GM21360 (cell line): ENCODE results near the gene SPON1.
"Not testable (repeated sequence)": the region's sequence is repeated elsewhere in the genome, so short reads cannot be mapped to it uniquely, and the experiment has no call there.

Source experiments
- ATAC-seq: cut with Tn5 transposase; IDR thresholded peaks from one replicate; pipeline ENCODE4 v1.9.1; 2021; ENCODE audit warnings: mild to moderate bottlenecking, moderate library complexity; ENCODE audit not compliant: unreplicated experiment

The SPON1 gene

GRCh38 chr11:14112721-14113120, 150.2 kb downstream of the SPON1 start:
- no peak for ATAC-seq

GRCh38 chr11:14114269-14114668, 151.7 kb downstream of the SPON1 start:
- ATAC-seq = no peak

- no peak for ATAC-seq
Observed at GRCh38 chr11:14114786-14115185, 152.3 kb downstream of the SPON1 start.

- no peak for ATAC-seq
Observed at GRCh38 chr11:14117632-14118031, 155.1 kb downstream of the SPON1 start.

- ATAC-seq = no peak
Observed at GRCh38 chr11:14118072-14118471, 155.5 kb downstream of the SPON1 start.

GRCh38 chr11:14119357-14119756, 156.8 kb downstream of the SPON1 start:
- ATAC-seq = no peak

- ATAC-seq = no peak
Observed at GRCh38 chr11:14124350-14124749, 161.8 kb downstream of the SPON1 start.

- no peak for ATAC-seq
Observed at GRCh38 chr11:14124886-14125285, 162.4 kb downstream of the SPON1 start.

GRCh38 chr11:14125529-14125928, 163.0 kb downstream of the SPON1 start:
- no peak for ATAC-seq

- no peak for ATAC-seq
Observed at GRCh38 chr11:14127679-14128078, 165.2 kb downstream of the SPON1 start.

- ATAC-seq = no peak
Observed at GRCh38 chr11:14132312-14132711, 169.8 kb downstream of the SPON1 start.

- ATAC-seq = no peak
Observed at GRCh38 chr11:14133381-14133780, 170.9 kb downstream of the SPON1 start.

GRCh38 chr11:14136561-14136960, 174.0 kb downstream of the SPON1 start:
- no peak for ATAC-seq

- ATAC-seq = no peak
Observed at GRCh38 chr11:14137284-14137683, 174.8 kb downstream of the SPON1 start.

GRCh38 chr11:14140991-14141390, 178.5 kb downstream of the SPON1 start:
- no peak for ATAC-seq

- ATAC-seq = no peak
Observed at GRCh38 chr11:14141676-14142075, 179.2 kb downstream of the SPON1 start.

- peak; percentile 87 for ATAC-seq
Observed at GRCh38 chr11:14144934-14145333, 182.4 kb downstream of the SPON1 start.

- ATAC-seq = peak; percentile 57
Observed at GRCh38 chr11:14148653-14149273, 186.2 kb downstream of the SPON1 start.

- ATAC-seq = no peak
Observed at GRCh38 chr11:14149683-14150082, 187.2 kb downstream of the SPON1 start.

- ATAC-seq = no peak
Observed at GRCh38 chr11:14150878-14151277, 188.4 kb downstream of the SPON1 start.

GRCh38 chr11:14154103-14154502, 191.6 kb downstream of the SPON1 start:
- ATAC-seq = not testable (repeated sequence)

GRCh38 chr11:14158393-14158792, 195.9 kb downstream of the SPON1 start:
- ATAC-seq = no peak

GRCh38 chr11:14163576-14163975, 201.1 kb downstream of the SPON1 start:
- no peak for ATAC-seq
